ENCODE results near the gene PRRT1B. TPM values are rescaled to one million over a fixed set of nuclear protein-coding genes. Genes with fewer than 3 reads are reported as not detected.

Gene PRRT1B
- total RNA-seq, 4 donors from 2014 or later, result 0.94 to 3.9 TPM; not detected in 2

- no peak for TF ChIP-seq POLR2A (IDR thresholded peaks at IDR 0.05)
- no peak for TF ChIP-seq CTCF (IDR thresholded peaks at IDR 0.05)
- no peaks in the 10 kb centered on the region for H3K4me1 ChIP-seq
- H3K27ac ChIP-seq, result no peak overlapping the region
- no peak for DNase-seq
- no peaks in the 10 kb centered on the region for H3K27me3 ChIP-seq
- H3K4me3 ChIP-seq, result no peak overlapping the region
- peaks cover 0 to 90% (median 0%) of the 10 kb centered on the region in 3 donors for H3K36me3 ChIP-seq
- H3K9me3 ChIP-seq, result no peaks in the 10 kb centered on the region
Measured at GRCh38 chr9:131518553-131518952, 26.8 kb upstream of the PRRT1B start.

GRCh38 chr9:131520503-131520902 is 24.8 kb upstream of the PRRT1B start:
- Histone ChIP-seq H3K9me3 (no peaks in the 10 kb centered on the region), H3K4me3 (no peak overlapping the region), H3K27ac (no peak overlapping the region), H3K27me3 (no peaks in the 10 kb centered on the region), H3K4me1 (no peaks in the 10 kb centered on the region), H3K36me3 (peaks cover 0 to 93% (median 0%) of the 10 kb centered on the region in 3 donors)
- no peak for TF ChIP-seq CTCF (IDR thresholded peaks at IDR 0.05)
- TF ChIP-seq POLR2A (IDR thresholded peaks at IDR 0.05), result no peak
- no peak for DNase-seq

GRCh38 chr9:131521203-131521602 is 24.1 kb upstream of the PRRT1B start:
- Histone ChIP-seq H3K4me1 (no peaks in the 10 kb centered on the region), H3K27me3 (no peaks in the 10 kb centered on the region), H3K9me3 (no peaks in the 10 kb centered on the region), H3K27ac (no peak overlapping the region), H3K36me3 (peaks cover 0 to 93% (median 0%) of the 10 kb centered on the region in 3 donors), H3K4me3 (no peak overlapping the region)
- DNase-seq, result no peak
- no peak for TF ChIP-seq POLR2A (IDR thresholded peaks at IDR 0.05)
- no peak for TF ChIP-seq CTCF (IDR thresholded peaks at IDR 0.05)

GRCh38 chr9:131521822-131522221 is 23.5 kb upstream of the PRRT1B start:
- peaks cover 0 to 93% (median 0%) of the 10 kb centered on the region in 3 donors for H3K36me3 ChIP-seq

GRCh38 chr9:131522257-131523085 is 22.9 kb upstream of the PRRT1B start:
- Histone ChIP-seq H3K9me3 (no peaks in the 10 kb centered on the region), H3K4me3 (no peak overlapping the region), H3K27ac (no peak overlapping the region), H3K27me3 (no peaks in the 10 kb centered on the region), H3K4me1 (no peaks in the 10 kb centered on the region), H3K36me3 (peaks cover 0 to 96% (median 0%) of the 10 kb centered on the region in 3 donors)
- TF ChIP-seq CTCF (IDR thresholded peaks at IDR 0.05) (no peak), POLR2A (IDR thresholded peaks at IDR 0.05) (no peak)
- DNase-seq, result no peak

More at GRCh38 chr9:131521822-131522221, 23.5 kb upstream of the PRRT1B start:
- H3K4me3 ChIP-seq, result no peak overlapping the region
- no peaks in the 10 kb centered on the region for H3K27me3 ChIP-seq
- no peak for DNase-seq
- H3K4me1 ChIP-seq, result no peaks in the 10 kb centered on the region
- H3K9me3 ChIP-seq, result no peaks in the 10 kb centered on the region
- no peak for TF ChIP-seq CTCF (IDR thresholded peaks at IDR 0.05)
- TF ChIP-seq POLR2A (IDR thresholded peaks at IDR 0.05), result no peak
- no peak overlapping the region for H3K27ac ChIP-seq
